SU-DHL-6 (cell line): ENCODE results near the gene FBXO40.

ENCODE experiments used
- CTCF ChIP-seq: fragments of 200-600 bp; sonication (generic); IDR thresholded peaks from one replicate; pipeline ENCODE4 v1.5.1; 2017; ENCODE audit warnings: antibody characterized with exemption, mild to moderate bottlenecking, low read length, moderate library complexity; ENCODE audit not compliant: insufficient read depth, poor library complexity, severe bottlenecking
- EZH2phosphoT487 ChIP-seq: fragments of 200-600 bp; sonication (generic), shearing (Covaris generic); conservative IDR thresholded peaks from 2 replicates; pipeline ENCODE4 v1.6.1; 2018; ENCODE audit warnings: mild to moderate bottlenecking, antibody characterized with exemption, low read length, moderate library complexity, mixed read lengths

GRCh38 chr3:121567649-121568048 is 25.5 kb upstream of the FBXO40 start, which contains the start of gene ARGFX:
- TF ChIP-seq CTCF: no peak
- no peak for TF ChIP-seq EZH2phosphoT487
